ENCODE measurements around the gene AGO4. TPM values are rescaled to one million over a fixed set of nuclear protein-coding genes. Genes with fewer than 3 reads are reported as not detected.
A peak's percentile ranks its signal among the peaks of the same experiment; 100 is the strongest.

AGO4 gene
- total and polyA plus RNA-seq, 2 of the 8 experiments (the other 6 are each of a cell fraction or from before 2014, with no cell fraction given) = 5.5 to 7.7 TPM

DNA sequence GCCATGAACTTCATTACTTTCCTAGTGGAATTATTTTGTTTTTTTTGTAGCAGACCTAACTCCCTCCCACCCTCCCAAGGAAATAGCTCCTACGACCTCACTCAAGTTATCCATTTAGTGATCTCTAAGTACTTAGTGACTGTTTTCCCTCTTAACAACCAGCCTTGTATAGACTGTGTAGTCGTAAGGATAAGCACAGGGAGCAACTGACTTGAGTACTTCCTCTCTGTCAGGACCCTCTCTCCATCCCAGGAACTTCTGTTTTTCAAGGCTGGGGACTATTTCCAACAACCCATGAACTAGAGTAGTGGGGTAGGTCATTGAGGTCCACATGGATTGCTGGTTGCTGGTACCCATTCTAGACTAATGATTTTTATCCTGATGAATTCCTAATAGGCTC lies 77.1 kb downstream of the AGO4 start:
- no peak overlapping the region for H3K27ac ChIP-seq (ENCODE audit: low read depth, low read length)
- CTCF ChIA-PET (ENCODE audit: partially characterized antibody) = interaction anchor here (1.5 to 3.4 kb wide), 2 partner anchors 24 to 43 kb away, joined by 3 to 12 read pairs; no protein-coding TSS in a partner anchor

More for the DNA sequence above, 77.1 kb downstream of the AGO4 start:
- Histone ChIP-seq H2BK20ac (ENCODE audit: low read length) (no peak overlapping the region), H3K79me1 (ENCODE audit: low read depth, low read length) (peaks cover 12% of the 10 kb centered on the region), H4K8ac (ENCODE audit: extremely low read depth, insufficient read depth, low read length) (no peak overlapping the region), H2AFZ (ENCODE audit: low read length) (no peak overlapping the region), H3K36me3 (ENCODE audit: control insufficient read depth in 2 of 4, insufficient read depth in 4 of 4, low read length in 3 of 4) (peaks cover 0 to 7% (median 3%) of the 10 kb centered on the region in 4 experiments; a peak in 4 of 8 replicates), H3K9me3 (ENCODE audit: insufficient read depth in 2 of 2, low read depth in 1 of 2, low read length in 1 of 2) (no peaks in the 10 kb centered on the region), H2BK12ac (ENCODE audit: low read depth, low read length) (no peak overlapping the region), H3K4me3 (ENCODE audit: extremely low read depth in 1 of 4, insufficient read depth in 2 of 4, low read depth in 3 of 4, low read length in 4 of 4) (peak overlapping the region in 2 of 4 experiments; percentile 27 to 90; a peak in 4 of 8 replicates), H3K4me2 (ENCODE audit: insufficient read depth in 1 of 2, low read depth in 2 of 2, low read length in 2 of 2) (peak overlapping the region in 1 of 2 experiments; percentile 97; a peak in 2 of 4 replicates), H3K4me1 (replicated peaks in 1 of 4; ENCODE audit: control insufficient read depth in 3 of 4, insufficient read depth in 4 of 4, low read length in 3 of 4) (peaks cover 14 to 32% (median 29%) of the 10 kb centered on the region in 4 experiments), H4K20me1 (replicated peaks in 1 of 2; ENCODE audit: control insufficient read depth in 1 of 2, insufficient read depth in 2 of 2, low read length in 2 of 2) (peaks cover 20 to 24% of the 10 kb centered on the region in 2 experiments), H3K18ac (ENCODE audit: extremely low read depth, low read length) (no peak overlapping the region), H2BK5ac (ENCODE audit: low read depth, low read length) (no peak overlapping the region), H3K56ac (replicated peaks; ENCODE audit: insufficient read length, low read depth, low read length) (no peak overlapping the region), H4K91ac (replicated peaks; ENCODE audit: insufficient read length, low read length) (no peak overlapping the region), H3K14ac (ENCODE audit: insufficient read length) (no peak overlapping the region), H3K23me2 (ENCODE audit: low read depth, low read length) (peaks cover 10% of the 10 kb centered on the region), H2BK15ac (ENCODE audit: low read length) (no peak overlapping the region), H3K4ac (replicated peaks; ENCODE audit: insufficient read length, low read depth, low read length) (no peak overlapping the region), H3K27me3 (replicated peaks in 1 of 4; ENCODE audit: control insufficient read depth in 3 of 4, extremely low read depth in 1 of 4, insufficient read depth in 3 of 4, low read length in 3 of 4) (peaks cover 0 to 5% (median 2%) of the 10 kb centered on the region in 4 experiments; a peak in 2 of 7 replicates), H2AK5ac (ENCODE audit: low read depth, low read length) (no peak overlapping the region), H4K5ac (ENCODE audit: insufficient read length, low read depth, low read length) (no peak overlapping the region), H3K79me2 (ENCODE audit: control insufficient read depth in 1 of 2, insufficient read depth in 2 of 2, low read length in 2 of 2) (peaks cover 16 to 50% of the 10 kb centered on the region in 2 experiments), H2BK120ac (replicated peaks; ENCODE audit: low read depth, low read length) (no peak overlapping the region), H3K23ac (ENCODE audit: insufficient read length) (no peak overlapping the region), H3K9ac (replicated peaks in 1 of 4; ENCODE audit: extremely low read depth in 1 of 4, low read depth in 3 of 4, low read length in 3 of 4) (no peak overlapping the region; a peak in 1 of 7 replicates)
- WGBS, 2 experiments (ENCODE audit: extremely low coverage in 1 of 2, insufficient coverage in 1 of 2, insufficient read length in 1 of 2, insufficient replicate concordance in 2 of 2, low coverage in 1 of 2, low lambda C conversion rate in 2 of 2, missing lambda C conversion rate in 1 of 2) = 59% methylated on average over 2 of the region's 2 CpGs; no CpG with 5 or more reads in 1 of the 2 experiments
- no peak for TF ChIP-seq ATF3 (IDR thresholded peaks at IDR 0.05; ENCODE audit: insufficient read depth, low read depth, low read length)
- no peak for TF ChIP-seq MAX (IDR thresholded peaks at IDR 0.05)
- TF ChIP-seq SUZ12 (IDR thresholded peaks at IDR 0.05; ENCODE audit: low read length) = no peak
- TF ChIP-seq PHF8 (conservative IDR thresholded peaks at IDR 0.05; ENCODE audit: low read depth, low read length) = no peak
- no peak for TF ChIP-seq TCF12 (IDR thresholded peaks at IDR 0.05; ENCODE audit: low read depth, low read length)
- no peak for TF ChIP-seq HDAC6 (IDR thresholded peaks at IDR 0.05; ENCODE audit: low read depth, low read length)
- no peak for TF ChIP-seq SP1 (IDR thresholded peaks at IDR 0.05; ENCODE audit: low read depth, low read length)
- no peak for TF ChIP-seq BACH1 (IDR thresholded peaks at IDR 0.05; ENCODE audit: low read length)
- no peak for TF ChIP-seq KDM4A (IDR thresholded peaks at IDR 0.05; ENCODE audit: low read depth, low read length, severe bottlenecking)
- no peak for DNase-seq (ENCODE audit: low read depth in 1 of 2, low spot score in 2 of 2)
- POLR2A ChIA-PET (ENCODE audit: partially characterized antibody) = interaction anchor here (1.4 to 3.2 kb wide), 3 partner anchors 12 to 76 kb away, joined by 5 to 17 read pairs (median 6); partner anchors contain the start of gene AGO3
- FAIRE-seq = no peak

Data from H1 (cell line).